Stimulated activated CD4-positive, alpha-beta T cell treated with anti-CD3 and anti-CD28 coated beads, TNF-alpha, amount 100 ng/mL, for 24 hours (primary cell): ENCODE results near the gene ATP1A2.

Source experiments
- DNase-seq, 3 experiments: peaks; one replicate each; pipeline ENCODE4 v3.0.0-alpha.2; 2020; ENCODE audit warnings: low read depth in 3 of 3

ATP1A2 gene

GRCh38 chr1:160146107-160146506 lies 30.5 kb downstream of the ATP1A2 start:
- DNase-seq, result no peak

DNA sequence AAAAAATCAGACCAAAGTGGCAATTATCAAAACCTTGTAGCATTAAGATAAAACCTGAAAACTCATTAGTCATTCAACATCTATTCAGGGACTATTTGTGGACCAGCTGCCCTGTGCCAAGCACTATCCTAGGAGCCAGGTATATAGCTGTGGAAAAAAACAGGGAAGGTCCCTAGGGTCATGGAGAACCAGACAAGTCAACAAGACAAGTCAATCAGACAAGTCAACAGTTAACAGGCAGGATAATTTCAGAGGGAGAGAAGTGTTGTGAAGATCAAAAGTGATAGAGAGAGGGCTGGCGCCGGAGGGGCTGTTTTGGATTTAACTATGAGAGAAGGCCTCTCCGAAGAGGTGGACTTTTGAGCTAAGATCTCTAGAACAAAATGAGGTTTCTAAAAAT lies 32.6 kb downstream of the ATP1A2 start:
- DNase-seq, result no peak

DNA sequence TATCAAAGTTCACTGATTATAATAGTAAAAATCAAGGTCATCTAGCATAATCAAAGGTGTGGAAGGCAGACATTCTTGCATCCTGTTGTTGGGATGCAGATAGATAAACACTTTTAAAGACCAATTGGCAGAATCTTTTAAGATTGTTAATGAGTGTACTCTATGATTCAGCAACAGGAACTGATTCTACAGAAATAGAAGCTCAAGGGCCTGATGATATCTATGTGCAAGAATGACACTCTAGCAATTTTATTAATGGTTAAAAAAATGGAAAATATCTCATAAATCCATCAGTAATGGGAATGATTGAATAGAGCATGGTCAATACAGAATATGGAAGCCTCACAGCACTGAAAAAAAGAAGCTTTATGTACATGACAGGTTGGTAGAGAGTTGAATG lies 33.7 kb downstream of the ATP1A2 start:
- DNase-seq, result no peak

DNA sequence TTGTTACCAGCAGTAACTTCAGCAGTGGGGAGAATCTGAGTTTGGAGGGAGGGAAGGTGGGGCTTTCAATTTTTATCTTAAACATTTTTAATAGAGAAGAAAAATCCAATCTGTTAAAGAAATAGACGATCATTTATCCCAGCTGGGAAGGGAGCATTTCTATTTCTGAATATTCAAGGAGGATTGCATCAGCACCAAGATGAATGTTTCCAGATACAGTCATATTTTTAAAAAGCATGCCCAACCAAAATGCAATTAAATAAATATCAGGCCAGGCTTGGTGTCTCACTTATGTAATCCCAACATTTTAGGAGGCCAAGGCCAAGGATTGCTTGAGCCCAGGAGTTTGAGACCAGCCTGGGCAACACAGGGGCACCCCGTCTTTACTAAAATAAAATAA lies 34.2 kb downstream of the ATP1A2 start:
- DNase-seq, result no peak

DNA sequence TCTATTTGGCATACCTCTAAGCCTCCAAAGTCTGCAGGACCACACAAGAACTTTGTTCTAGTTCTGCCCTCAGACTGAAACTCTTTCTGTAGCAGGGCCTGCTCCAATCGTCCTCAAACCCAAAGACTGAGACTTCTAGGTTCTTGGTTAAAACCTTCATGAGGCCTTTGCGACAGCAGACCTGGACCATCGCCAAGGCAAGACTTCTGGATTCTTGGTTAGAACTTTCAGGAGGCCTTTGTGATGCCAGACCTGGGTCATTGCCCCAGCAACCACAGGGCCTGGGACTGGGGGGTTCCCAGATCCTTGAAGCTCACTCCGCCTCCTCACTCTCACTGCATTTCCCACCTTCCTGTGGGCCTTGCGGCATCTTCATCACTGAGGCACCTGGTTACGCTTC lies 35.7 kb downstream of the ATP1A2 start, which contains the start of gene ATP1A4:
ATP1A4 (plus strand) TSS at position 301 of the 400 bp plus-strand sequence. CDS start 438 bp downstream, outside the sequence.
- no peak for DNase-seq

GRCh38 chr1:160154790-160155189 lies 39.2 kb downstream of the ATP1A2 start:
- DNase-seq, result no peak

DNA sequence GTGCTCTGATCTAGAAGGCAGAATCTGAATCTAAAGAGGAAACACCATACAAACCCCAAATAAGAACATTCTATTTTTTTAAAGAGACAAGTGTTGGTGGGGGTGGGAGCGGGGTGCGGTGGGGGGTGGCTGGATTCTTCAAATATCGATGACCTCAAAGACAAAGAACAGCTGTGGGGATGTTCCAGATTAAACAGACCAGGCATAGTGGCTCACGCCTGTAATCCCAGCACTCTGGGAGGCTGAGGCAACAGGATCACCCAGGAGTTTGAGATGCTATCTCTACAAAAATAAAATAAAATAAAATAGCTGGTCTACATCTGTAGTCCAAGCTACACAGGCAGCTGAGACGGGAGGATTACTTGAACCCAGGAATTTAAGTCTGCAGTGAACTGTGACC lies 40.8 kb downstream of the ATP1A2 start:
- no peak for DNase-seq

- no peak for DNase-seq
Measured at GRCh38 chr1:160157174-160157573, 41.6 kb downstream of the ATP1A2 start.

GRCh38 chr1:160158031-160158430 lies 42.5 kb downstream of the ATP1A2 start:
- no peak for DNase-seq

GRCh38 chr1:160158534-160158933 lies 43.0 kb downstream of the ATP1A2 start:
- no peak for DNase-seq

DNA sequence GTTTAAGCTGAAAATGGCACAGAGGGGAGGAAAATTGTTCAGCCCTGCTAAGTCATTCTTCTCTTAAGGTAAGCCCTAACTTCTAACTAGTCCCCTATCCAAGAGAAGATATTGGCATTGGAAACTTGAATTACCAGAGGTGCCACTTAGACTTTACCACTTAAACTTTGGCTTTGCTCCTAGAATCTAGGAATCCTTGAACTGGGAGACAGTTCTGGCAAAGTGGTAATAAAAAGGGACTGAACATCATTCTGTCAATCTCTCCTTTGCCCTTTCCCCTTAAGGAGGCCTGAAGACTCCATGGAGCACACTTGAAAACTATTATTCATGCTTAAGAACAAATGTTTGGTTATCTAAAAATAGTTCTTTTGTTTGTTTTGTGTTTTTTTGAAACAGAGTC lies 44.3 kb downstream of the ATP1A2 start:
- no peak for DNase-seq

DNA sequence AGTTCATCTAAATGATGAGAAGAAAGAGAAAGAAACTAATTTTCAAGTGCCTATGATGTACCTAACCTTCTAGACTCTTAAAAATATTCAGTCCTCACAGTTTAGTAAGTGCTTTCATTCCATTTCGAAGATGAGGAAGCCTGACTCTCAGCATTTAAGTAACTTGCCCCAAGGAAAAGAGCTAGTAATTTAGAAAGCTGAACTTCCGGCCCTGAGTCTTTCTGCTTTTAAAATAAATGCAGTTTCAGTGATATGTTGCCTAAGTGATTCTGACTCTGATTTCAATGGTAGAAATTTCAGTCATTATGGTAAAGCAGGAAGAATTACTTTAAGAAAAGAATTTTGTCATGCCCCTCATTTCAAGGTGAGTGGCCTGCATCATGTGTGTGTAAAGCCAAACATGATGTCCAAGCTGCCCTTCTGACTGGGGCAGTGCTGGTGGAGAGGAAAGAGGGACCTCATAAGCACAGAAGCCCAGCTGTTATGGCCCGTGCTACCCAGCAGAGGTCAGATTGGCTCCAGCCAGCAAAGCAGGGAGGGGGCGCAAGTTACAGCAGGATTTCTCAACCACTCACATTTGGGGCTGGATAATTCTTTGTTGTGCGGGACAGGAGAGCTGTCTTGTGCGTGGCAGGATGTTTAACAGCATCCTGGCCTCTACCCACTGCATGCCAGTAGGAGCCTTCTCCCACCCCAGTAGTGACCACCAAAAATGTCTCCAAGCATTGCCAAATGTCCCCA lies 46.6 kb downstream of the ATP1A2 start:
- no peak for DNase-seq

DNA sequence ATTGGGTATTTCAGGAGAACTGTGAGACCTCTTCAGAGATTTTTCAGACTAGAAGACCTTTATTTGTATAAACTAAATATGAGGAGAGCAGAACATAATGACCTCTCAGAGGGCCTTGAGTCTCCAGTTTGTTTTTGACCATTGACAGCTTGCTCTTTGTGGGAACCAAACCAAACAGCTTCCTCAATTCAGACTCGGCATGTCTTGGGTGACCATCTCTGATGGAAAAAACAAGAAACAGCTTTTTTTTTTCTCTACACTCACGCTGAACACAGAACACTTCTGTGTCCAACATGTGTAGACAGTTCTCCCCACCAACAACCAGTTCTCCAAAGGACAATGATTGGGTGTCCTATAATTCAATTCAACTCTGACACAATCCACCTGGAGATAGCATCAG lies 47.4 kb downstream of the ATP1A2 start:
- no peak for DNase-seq

- no peak for DNase-seq
Measured at GRCh38 chr1:160163615-160164014, 48.1 kb downstream of the ATP1A2 start.

DNA sequence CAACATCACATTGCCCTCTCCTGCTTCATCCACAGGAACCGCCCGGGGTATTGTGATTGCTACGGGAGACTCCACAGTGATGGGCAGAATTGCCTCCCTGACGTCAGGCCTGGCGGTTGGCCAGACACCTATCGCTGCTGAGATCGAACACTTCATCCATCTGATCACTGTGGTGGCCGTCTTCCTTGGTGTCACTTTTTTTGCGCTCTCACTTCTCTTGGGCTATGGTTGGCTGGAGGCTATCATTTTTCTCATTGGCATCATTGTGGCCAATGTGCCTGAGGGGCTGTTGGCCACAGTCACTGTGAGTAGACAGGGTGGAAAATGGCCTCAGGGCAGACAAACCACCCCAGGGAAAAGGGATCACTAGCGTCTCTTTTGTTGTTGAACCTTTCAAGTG lies 48.6 kb downstream of the ATP1A2 start:
- no peak for DNase-seq

DNA sequence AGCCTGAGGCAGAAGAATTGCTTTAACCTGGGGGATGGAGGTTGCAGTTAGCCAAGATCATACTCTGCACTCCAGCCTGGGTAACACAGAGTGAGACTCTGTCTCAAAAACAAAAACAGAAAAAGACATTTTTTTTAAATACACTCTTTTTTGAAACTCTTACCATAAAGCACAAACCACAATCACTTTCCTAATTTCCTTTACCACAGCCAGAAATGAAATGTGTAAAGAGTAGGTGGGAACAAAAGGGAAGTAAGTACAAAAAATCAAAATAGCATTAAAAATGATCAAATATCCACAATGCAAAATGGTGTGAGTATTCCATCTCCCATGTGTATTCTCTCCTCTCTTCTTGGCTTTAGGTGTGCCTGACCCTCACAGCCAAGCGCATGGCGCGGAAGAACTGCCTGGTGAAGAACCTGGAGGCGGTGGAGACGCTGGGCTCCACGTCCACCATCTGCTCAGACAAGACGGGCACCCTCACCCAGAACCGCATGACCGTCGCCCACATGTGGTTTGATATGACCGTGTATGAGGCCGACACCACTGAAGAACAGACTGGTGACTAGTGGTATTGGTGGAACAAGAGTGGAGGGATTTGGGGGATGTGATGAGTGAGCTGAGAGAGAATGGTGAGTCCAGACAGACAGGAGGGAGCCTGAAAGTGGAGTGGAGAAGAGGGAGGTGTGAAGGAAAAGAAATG lies 50.8 kb downstream of the ATP1A2 start:
- DNase-seq, result no peak

DNA sequence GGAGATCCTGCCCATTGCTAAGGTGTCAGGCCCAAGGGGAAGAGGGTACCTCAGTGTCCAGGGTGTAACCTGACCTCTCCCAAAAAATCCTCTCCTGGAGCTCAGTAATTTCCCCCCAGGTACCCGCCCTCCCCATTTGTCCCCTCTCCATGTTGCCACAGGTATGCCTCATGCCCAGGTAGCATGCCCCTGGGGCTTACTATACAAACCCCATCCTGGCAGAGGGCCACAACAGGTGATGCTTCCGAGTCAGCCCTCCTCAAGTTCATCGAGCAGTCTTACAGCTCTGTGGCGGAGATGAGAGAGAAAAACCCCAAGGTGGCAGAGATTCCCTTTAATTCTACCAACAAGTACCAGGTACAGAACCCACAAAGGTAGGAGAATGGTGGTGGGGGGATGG lies 51.5 kb downstream of the ATP1A2 start:
- DNase-seq, result no peak

- DNase-seq, result no peak
Measured at GRCh38 chr1:160167580-160167979, 52.0 kb downstream of the ATP1A2 start.

DNA sequence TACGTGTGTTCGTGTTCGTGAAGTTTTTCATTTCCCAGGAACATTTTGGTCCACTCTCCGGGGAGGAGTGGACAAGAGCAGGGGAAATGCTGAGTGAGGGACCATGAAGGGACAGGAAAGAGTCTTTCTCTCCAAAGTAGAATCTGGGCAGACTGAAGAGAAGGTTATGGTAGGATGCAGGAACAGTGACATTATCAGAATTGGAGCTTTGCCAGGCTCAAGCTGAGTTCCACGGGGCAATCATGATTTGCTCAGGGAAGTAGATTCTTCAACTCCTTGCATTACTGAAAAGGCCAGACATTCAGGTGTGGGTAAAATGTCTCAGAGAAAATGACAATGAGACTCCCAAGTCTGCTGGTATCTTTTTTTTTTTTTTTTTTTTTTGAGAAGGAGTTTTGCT lies 52.5 kb downstream of the ATP1A2 start:
- DNase-seq, result no peak

DNA sequence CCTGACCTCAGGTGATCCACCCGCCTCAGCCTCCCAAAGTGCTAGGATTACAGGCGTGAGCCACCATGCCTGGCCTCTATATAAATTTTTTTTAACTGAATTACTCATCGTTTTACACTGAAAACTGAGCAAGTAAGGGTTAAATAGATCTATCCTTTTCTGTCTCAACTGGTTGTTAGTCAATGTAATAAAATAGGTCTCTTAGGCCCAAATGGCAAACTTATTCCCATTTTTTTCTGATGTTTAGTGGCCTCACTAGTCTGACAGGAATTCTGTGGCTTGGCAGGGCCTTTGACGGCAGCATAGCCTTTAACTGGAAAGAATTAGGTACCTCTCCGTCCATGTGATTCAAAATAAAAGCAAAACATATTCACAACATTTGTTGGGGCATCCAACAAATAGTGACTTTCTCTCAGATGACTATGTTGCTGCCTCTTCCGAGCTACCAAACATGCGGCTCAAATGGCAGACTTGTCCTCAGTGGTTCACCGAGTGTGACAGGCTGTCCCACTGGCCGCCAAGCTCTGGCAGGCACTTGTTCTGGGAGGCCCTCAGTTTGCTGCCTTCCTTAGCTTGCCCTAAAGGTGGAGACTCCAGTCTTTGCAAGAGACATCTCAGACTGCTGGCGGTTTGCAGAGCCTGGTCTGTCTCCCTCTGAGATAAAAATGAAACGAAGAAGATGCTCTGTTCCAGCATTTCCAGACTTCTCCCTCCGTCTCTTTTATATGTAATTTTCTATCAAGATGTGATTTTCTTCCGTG lies 53.2 kb downstream of the ATP1A2 start:
- DNase-seq, result no peak

GRCh38 chr1:160169553-160170399 lies 54.2 kb downstream of the ATP1A2 start:
- DNase-seq, result no peak

DNA sequence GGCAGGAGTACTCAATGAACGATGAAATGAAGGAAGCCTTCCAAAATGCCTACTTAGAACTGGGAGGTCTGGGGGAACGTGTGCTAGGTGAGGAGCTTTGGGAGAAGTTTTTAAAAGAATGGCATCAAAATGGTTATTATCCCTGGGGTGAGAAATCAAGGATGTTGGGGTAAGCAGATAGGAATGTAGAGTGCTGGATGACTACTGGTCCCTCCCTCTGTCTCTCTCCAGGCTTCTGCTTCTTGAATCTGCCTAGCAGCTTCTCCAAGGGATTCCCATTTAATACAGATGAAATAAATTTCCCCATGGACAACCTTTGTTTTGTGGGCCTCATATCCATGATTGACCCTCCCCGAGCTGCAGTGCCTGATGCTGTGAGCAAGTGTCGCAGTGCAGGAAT lies 55.8 kb downstream of the ATP1A2 start:
- DNase-seq, result no peak
